ENCODE measurements around the gene ZBTB34.

Gene ZBTB34

DNA sequence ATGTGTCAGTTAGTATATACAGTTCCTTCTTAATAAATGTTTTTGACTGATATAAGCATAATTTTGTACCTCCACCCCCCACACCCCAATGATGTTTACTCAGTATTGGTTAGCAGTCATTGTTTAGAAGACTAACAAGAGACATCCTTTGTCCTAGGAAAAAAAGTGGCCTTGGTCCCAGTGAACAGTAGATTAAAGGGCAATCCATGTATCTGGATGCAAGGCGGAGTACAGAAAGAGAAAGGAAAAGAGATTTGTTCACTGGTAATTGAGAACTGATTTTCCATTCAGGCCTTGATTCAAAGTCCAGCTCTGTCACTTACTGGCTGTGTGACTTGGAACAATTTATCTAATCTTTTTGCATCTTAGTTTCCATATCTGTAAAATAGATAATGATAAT, 58.8 kb downstream of the ZBTB34 start:
- DNase-seq (ENCODE audit: low spot score): no peak

DNA sequence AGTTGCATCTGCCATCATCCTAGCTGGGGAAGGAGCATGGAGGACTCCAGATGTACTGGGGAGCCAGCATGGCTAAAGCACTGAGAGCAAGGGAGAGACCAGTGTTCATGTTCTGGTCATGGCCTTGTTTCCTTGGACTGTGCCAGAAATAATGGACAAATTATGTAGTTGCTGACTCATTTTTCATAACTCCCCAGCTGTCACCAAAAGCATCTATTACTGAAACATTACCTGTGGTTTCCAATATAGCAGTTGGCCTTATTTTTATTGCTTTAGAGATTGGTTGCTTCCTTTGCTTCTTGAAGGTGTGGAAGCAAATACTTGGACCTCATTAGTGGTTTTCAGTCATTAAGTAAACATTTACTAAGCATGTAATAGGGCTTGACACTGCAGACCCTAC, 65.4 kb downstream of the ZBTB34 start:
- no peak for DNase-seq (ENCODE audit: low spot score)

DNA sequence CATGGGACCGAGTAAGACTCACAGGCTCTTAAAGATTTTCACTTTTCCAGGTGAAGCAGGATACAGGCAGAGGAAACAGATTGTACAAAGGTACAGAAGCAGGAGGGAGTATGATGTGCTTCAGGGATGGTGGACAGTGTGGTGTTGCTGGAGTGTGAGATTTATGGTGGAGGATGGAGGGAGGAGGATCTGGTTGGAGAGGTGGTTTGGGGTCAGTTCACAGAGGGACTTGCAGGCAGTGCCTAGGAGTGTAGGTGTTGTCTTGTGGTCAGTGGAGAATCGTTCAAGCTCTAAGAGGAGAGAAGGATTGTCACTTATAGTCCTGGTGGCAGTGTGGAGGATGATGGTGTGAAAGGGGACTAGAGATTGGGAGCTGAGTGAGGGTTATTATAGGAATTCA, 65.9 kb downstream of the ZBTB34 start:
- DNase-seq (ENCODE audit: low spot score): no peak

DNA sequence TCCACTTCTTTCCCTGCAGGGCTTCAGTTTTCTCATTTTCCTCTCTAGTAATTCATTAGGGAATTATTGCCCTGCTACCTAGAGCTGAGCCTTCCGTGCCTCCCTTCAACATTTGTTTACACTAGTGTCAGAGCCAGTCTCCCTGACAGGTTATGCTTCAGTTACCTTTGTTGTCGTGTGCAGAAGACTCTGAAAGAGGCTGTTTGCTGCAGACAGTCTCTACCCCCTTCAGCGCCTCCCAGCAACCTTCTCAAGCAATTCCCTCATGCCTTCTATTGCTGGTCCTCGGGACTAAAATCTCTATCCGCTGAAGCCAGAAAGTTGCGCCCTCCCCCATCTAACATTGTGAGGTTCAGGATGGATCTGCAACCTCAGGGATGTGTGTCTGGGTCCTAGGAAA, 67.0 kb downstream of the ZBTB34 start:
- no peak for DNase-seq (ENCODE audit: low spot score)

DNA sequence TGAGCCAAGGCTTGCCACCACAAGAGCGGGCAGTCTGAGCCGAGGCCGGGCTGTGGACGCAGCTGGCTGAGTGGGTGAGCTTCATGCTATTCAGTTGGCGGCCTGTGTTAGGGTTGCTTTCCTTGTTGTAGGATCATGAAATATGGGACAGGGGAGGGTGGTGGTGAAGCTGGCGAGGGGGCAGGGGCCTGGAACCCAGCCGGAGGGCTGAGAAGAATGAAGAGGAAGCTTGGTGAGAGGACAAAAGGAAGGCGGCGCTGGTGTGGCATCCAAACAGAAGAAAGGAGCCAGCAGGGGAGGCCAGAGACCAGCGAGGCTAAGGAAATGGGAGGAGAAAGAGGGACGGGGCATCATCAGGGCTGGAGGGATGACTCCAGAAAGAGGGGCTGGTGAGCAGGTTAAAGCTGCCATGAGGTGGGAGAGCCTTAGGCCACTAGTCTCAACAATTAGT, 72.5 kb downstream of the ZBTB34 start:
- DNase-seq (ENCODE audit: low spot score): no peak

DNA sequence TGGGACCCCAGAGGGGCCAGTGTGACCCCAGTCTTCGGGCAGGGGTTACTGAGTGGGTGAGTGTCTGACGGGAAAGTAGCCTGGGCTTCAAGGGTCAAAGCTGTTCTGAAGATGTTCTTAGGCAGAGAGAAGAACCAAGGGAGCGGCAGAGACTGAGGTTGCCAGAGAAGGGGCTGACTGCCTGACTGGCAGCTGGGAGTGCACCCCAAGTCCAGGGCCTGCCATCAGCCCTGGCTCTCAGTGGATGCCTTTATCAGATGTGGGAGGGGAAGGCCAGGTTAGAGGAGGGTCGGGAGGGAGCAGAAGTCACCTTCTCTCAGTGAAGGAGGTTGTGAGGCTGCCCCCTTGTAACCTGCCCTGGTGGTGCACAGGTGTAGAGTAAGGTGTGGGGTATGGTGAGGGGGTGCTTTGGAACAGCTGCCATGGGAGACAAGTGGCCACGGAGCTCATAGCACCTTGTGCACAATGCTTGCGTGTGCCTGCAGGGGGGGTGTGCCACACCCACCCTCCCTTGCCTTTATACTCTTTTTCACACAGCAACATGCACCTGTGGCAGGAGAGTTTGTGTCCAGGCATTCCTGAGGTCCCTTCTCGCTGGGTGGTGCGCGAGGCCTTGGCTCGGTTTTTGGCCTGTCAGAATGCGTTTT, 73.0 kb downstream of the ZBTB34 start:
- DNase-seq (ENCODE audit: low spot score): no peak

DNA sequence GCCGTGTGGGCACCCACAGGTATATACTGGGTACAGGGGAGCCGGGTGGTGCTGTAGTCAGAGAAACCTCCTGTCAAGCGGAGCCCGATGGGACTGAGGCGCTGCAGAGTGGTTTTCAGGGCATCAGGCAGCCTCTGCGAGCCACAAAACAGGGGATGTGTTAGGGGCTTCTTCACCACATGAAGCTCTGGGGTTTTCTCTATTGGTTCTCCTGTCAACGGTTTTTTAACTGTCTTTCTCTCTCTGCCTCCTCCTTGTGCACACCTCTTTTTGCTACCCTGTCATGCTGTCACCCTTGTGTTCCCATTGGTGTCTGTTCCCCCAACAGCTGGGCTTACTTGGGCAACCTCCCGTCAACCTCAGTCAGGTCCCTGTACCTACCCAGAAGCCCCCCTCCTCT, 74.0 kb downstream of the ZBTB34 start:
- DNase-seq (ENCODE audit: low spot score): no peak
